IMR-90 (cell line): ENCODE data around the gene TMEM53.

ENCODE experiments used
- CEBPB ChIP-seq: IDR thresholded peaks from 2 replicates; pipeline ENCODE4 v1.6.1; 2012; ENCODE audit warnings: low read depth, low read length, improper control_type of control experiment
- CTCF ChIP-seq: conservative IDR thresholded peaks from 2 replicates; pipeline ENCODE4 v1.5.1; 2012; ENCODE audit warnings: mild to moderate bottlenecking, low read depth, low read length, improper control_type of control experiment
- MAFK ChIP-seq: IDR thresholded peaks from 2 replicates; pipeline ENCODE4 v1.6.1; 2012; ENCODE audit warnings: low read depth, low read length, improper control_type of control experiment
- MXI1 ChIP-seq: IDR thresholded peaks from 2 replicates; pipeline ENCODE4 v1.6.1; 2012; ENCODE audit warnings: low read depth, mild to moderate bottlenecking, low read length, moderate library complexity, borderline replicate concordance
- POLR2A ChIP-seq: IDR thresholded peaks from 2 replicates; pipeline ENCODE4 v1.6.1; 2012; ENCODE audit warnings: mild to moderate bottlenecking, low read depth, low read length
- RAD21 ChIP-seq: IDR thresholded peaks from 2 replicates; pipeline ENCODE4 v1.6.1; 2012; ENCODE audit warnings: low read length, improper control_type of control experiment
- RCOR1 ChIP-seq: IDR thresholded peaks from 2 replicates; pipeline ENCODE4 v1.6.1; 2012; ENCODE audit warnings: mild to moderate bottlenecking, low read length, improper control_type of control experiment; ENCODE audit not compliant: insufficient replicate concordance
- SMC3 ChIP-seq: fragments of 150-350 bp; IDR thresholded peaks from 2 replicates; pipeline ENCODE4 v1.6.1; 2016; ENCODE audit warnings: low read depth, mild to moderate bottlenecking, antibody characterized with exemption, low read length, moderate library complexity
- USF2 ChIP-seq: fragments of 150-350 bp; IDR thresholded peaks from 2 replicates; pipeline ENCODE4 v1.6.1; 2017; ENCODE audit warnings: mild to moderate bottlenecking, antibody characterized with exemption, low read length, low read depth

- TF ChIP-seq RAD21 (no peak), MAFK (no peak), CTCF (no peak), USF2 (no peak), POLR2A (no peak), CEBPB (no peak), MXI1 (no peak), SMC3 (no peak), RCOR1 (no peak)
Measured at GRCh38 chr1:44616991-44617702, 57.1 kb downstream of the TMEM53 start.
